Naive thymus-derived CD4-positive, alpha-beta T cell (primary cell): ENCODE results near the gene BPTF. TPM values are rescaled to one million over a fixed set of nuclear protein-coding genes. Genes with fewer than 3 reads are reported as not detected.

Source experiments
- ATAC-seq: fragments of 150-1000 bp; cut with Tn5 transposase; 2 replicates; pipeline ENCODE4 v1.10.0; 2021; ENCODE audit warnings: mild to moderate bottlenecking, moderate library complexity
- CTCF ChIA-PET: fragments of 350-600 bp; sonication (Branson Sonifier 250); formaldehyde crosslinking; loops from one replicate; lab custom pipeline; 2021; ENCODE audit warnings: antibody characterized with exemption; lab: Charles Lee
- POLR2A ChIA-PET: fragments of 350-600 bp; sonication (Branson Sonifier 250); formaldehyde crosslinking; loops from one replicate; lab custom pipeline; 2021; ENCODE audit warnings: antibody characterized with exemption, inconsistent platforms; lab: Charles Lee
- DNase-seq, 9 donors: peaks; one replicate each; pipeline versions ENCODE4 v3.0.0 to v3.0.0-alpha.2; 2020 to 2022; ENCODE audit warnings: mixed read lengths in 1 of 9
- H3K27ac ChIP-seq: one replicate; pipeline ENCODE4 v1.7.0; 2013; ENCODE audit warnings: mild to moderate bottlenecking, low read depth, low read length, moderate library complexity
- H3K27me3 ChIP-seq, 2 donors: one replicate each; pipeline ENCODE4 v1.7.0; 2013; ENCODE audit warnings: low read length in 2 of 2, mild to moderate bottlenecking in 2 of 2, moderate library complexity in 2 of 2; ENCODE audit not compliant: control insufficient read depth in 2 of 2, insufficient read depth in 2 of 2
- H3K36me3 ChIP-seq, 3 experiments: 1 replicate in 2 of 3; 2 replicates in 1 of 3; pipeline ENCODE4 v1.7.0; 2013; ENCODE audit warnings: low read length in 3 of 3, mild to moderate bottlenecking in 3 of 3, moderate library complexity in 1 of 3; ENCODE audit not compliant: insufficient read depth in 3 of 3, control insufficient read depth in 2 of 3
- H3K4me1 ChIP-seq, 2 donors: one replicate each; pipeline ENCODE4 v1.7.0; 2013; ENCODE audit warnings: low read length in 2 of 2, mild to moderate bottlenecking in 2 of 2, moderate library complexity in 1 of 2; ENCODE audit not compliant: control insufficient read depth in 2 of 2, insufficient read depth in 2 of 2
- H3K4me3 ChIP-seq: 2 replicates; pipeline ENCODE4 v1.7.0; 2013; ENCODE audit warnings: mild to moderate bottlenecking, low read length
- H3K9me3 ChIP-seq, 3 experiments: 1 replicate in 2 of 3; 2 replicates in 1 of 3; pipeline ENCODE4 v1.7.0; 2013; ENCODE audit warnings: low read length in 3 of 3; ENCODE audit not compliant: control insufficient read depth in 2 of 3
- H3K27ac Mint-ChIP-seq, 9 donors: one replicate each; pipeline ENCODE4 v1.8.0; 2020 to 2022; ENCODE audit warnings: mixed read lengths in 9 of 9, mild to moderate bottlenecking in 8 of 9, moderate library complexity in 5 of 9, inconsistent platforms in 2 of 9
- H3K27me3 Mint-ChIP-seq, 5 donors: one replicate each; pipeline ENCODE4 v1.8.0; 2021 to 2022; ENCODE audit warnings: mixed read lengths in 5 of 5, mild to moderate bottlenecking in 1 of 5
- H3K36me3 Mint-ChIP-seq, 5 donors: one replicate each; pipeline ENCODE4 v1.8.0; 2020 to 2022; ENCODE audit warnings: mixed read lengths in 5 of 5, mild to moderate bottlenecking in 3 of 5, inconsistent platforms in 1 of 5
- H3K4me1 Mint-ChIP-seq, 7 donors: one replicate each; pipeline ENCODE4 v1.8.0; 2020 to 2022; ENCODE audit warnings: mixed read lengths in 7 of 7, mild to moderate bottlenecking in 3 of 7, inconsistent platforms in 1 of 7
- H3K4me3 Mint-ChIP-seq, 10 donors: one replicate each; pipeline ENCODE4 v1.8.0; 2020 to 2022; ENCODE audit warnings: mild to moderate bottlenecking in 10 of 10, mixed read lengths in 10 of 10, moderate library complexity in 6 of 10, inconsistent platforms in 2 of 10
- H3K9me3 Mint-ChIP-seq, 11 donors: one replicate each; pipeline ENCODE4 v1.8.0; 2020 to 2022; ENCODE audit warnings: mixed read lengths in 11 of 11, mild to moderate bottlenecking in 4 of 11, inconsistent platforms in 1 of 11, moderate library complexity in 1 of 11
- intact Hi-C, 2 donors: fragments of 100-400 bp; cut with micrococcal nuclease; formaldehyde crosslinking; loops; one replicate each; pipeline ENCODE4 v1.15.1; 2023
- polyA plus RNA-seq, 2 donors: library from polyadenylated mRNA; unstranded; fragments of 300-500 nt; fragmentation: Illumina TruSeq; gene quantifications; one replicate each; pipeline ENCODE4 v1.2.3, GENCODE V29; 2021
- total RNA-seq, 6 experiments: library from RNA in 5 of 6; stranded (reverse) in 5 of 6; gene quantifications; 1 replicate in 5 of 6; 2 replicates in 1 of 6; pipeline ENCODE4 v1.2.3 and lab custom pipeline; 2021 to 2026

BPTF gene
- total and polyA plus RNA-seq, 7 experiments from 2014 or later = 16.0 to 219 (median 149) TPM

DNA sequence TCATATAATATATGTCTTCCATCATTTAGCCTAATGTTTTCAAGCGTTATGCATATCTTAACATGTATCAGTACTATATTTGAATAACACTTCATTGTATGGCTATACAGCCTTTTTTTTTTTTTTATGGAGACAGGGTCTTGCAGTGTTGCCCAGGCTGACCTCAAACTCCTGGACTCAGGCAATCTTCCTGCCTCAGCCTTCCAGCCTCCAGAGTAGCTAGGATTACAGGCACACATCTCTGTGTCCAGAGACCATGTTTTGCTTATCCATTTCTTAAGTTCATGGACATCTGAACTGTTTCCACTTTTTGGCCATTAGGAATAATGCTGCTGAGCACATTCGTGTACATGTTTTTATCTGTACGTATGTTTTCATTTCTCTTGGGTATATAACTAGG, 7.8 kb downstream of the BPTF start:
- Mint-ChIP-seq H3K27ac (peak overlapping the region in 1 of 9 donors; percentile 62), H3K36me3 (peaks cover 0 to 16% (median 0%) of the 10 kb centered on the region in 5 donors), H3K4me1 (peaks cover 72 to 94% (median 86%) of the 10 kb centered on the region in 7 donors), H3K4me3 (peak overlapping the region in 7 of 10 donors; percentile 16 to 78 (median 39)), H3K9me3 (no peaks in the 10 kb centered on the region), H3K27me3 (no peaks in the 10 kb centered on the region)
- intact Hi-C loops = no loop called here
- Histone ChIP-seq H3K36me3 (peaks cover 0 to 3% (median 0%) of the 10 kb centered on the region in 3 experiments), H3K27ac (no peak overlapping the region), H3K9me3 (no peaks in the 10 kb centered on the region), H3K4me1 (peaks cover 21 to 50% of the 10 kb centered on the region in 2 donors), H3K4me3 (no peak overlapping the region), H3K27me3 (no peaks in the 10 kb centered on the region)
- CTCF ChIA-PET = no interaction called here
- ATAC-seq = no peak
- POLR2A ChIA-PET = no interaction called here
- DNase-seq = no peak

DNA sequence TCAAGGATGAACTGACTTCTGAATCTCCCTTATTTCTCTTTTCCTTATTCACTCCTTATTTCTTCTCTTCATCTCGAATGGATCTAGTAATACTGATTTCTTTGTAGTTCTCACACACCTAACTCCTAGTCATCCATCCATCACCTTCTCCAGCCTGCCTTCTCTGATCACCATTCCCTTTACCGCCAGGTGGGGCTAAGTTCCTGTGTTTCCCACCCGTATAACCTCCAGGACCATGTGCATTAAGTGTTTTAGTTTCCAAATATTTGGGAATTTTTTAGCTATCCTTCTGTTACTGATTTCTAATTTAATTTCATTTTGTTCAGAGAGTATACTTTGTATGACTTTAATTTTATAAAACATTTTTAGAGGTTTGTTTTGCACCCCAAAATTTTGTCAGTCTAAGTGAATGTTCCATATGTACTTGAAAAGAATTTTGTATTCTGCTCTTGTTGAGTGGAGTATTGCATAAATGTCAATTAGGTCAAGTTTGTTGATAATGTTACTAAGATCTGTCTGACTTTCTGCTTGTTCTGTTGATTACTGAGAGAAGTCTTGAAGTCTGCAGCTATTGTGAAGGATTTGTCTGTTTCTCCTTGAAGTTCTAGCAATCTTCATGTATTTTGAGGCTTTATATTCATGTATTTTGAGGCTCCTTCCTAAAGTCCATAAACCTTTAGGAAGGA, 8.8 kb downstream of the BPTF start:
- ATAC-seq (no peak), DNase-seq (no peak)
- CTCF ChIA-PET = no interaction called here
- Histone ChIP-seq H3K4me1 (peaks cover 13 to 44% of the 10 kb centered on the region in 2 donors), H3K27ac (no peak overlapping the region), H3K9me3 (no peaks in the 10 kb centered on the region), H3K36me3 (peaks cover 0 to 3% (median 0%) of the 10 kb centered on the region in 3 experiments), H3K4me3 (no peak overlapping the region), H3K27me3 (no peaks in the 10 kb centered on the region)
- no peaks in the 10 kb centered on the region for H3K9me3 Mint-ChIP-seq
- peak overlapping the region in 8 of 10 donors; percentile 22 to 78 (median 52) for H3K4me3 Mint-ChIP-seq
- H3K27me3 Mint-ChIP-seq = no peaks in the 10 kb centered on the region
- intact Hi-C loops = no loop called here
- POLR2A ChIA-PET = no interaction called here
- peaks cover 63 to 94% (median 86%) of the 10 kb centered on the region in 7 donors for H3K4me1 Mint-ChIP-seq
- peak overlapping the region in 4 of 9 donors; percentile 9 to 62 (median 43) for H3K27ac Mint-ChIP-seq
- peaks cover 0 to 16% (median 0%) of the 10 kb centered on the region in 5 donors for H3K36me3 Mint-ChIP-seq

DNA sequence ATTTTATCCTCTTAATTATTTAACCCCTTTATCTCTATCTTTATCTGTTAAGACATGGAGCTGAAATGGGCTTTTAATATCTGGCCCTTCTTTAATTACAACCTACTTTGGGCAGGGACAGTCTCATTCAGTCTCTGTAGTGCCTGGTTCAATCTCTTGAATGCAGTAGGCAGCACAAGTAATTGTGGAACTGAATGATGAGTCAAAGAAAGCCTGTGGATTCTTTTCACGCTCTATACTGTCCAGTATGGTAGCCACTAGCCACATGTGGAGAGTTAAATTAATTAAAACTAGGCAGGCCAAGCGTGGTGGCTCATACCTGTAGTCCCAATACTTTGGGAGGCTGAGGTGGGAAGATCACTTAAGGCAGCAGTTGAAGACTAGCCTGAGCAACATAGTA, 9.3 kb downstream of the BPTF start:
- CTCF ChIA-PET = no interaction called here
- intact Hi-C loops = no loop called here
- POLR2A ChIA-PET = no interaction called here
- H3K36me3 ChIP-seq = peaks cover 0 to 3% (median 0%) of the 10 kb centered on the region in 3 experiments
- H3K4me1 Mint-ChIP-seq = peaks cover 60 to 94% (median 86%) of the 10 kb centered on the region in 7 donors
- DNase-seq (no peak), ATAC-seq (no peak)
- no peaks in the 10 kb centered on the region for H3K27me3 ChIP-seq
- H3K27ac Mint-ChIP-seq = peak overlapping the region in 4 of 9 donors; percentile 9 to 62 (median 15)
- peak overlapping the region in 6 of 10 donors; percentile 48 to 70 (median 58) for H3K4me3 Mint-ChIP-seq
- H3K4me1 ChIP-seq = peaks cover 8 to 38% of the 10 kb centered on the region in 2 donors
- no peaks in the 10 kb centered on the region for H3K27me3 Mint-ChIP-seq
- H3K9me3 Mint-ChIP-seq = no peaks in the 10 kb centered on the region
- H3K27ac ChIP-seq = no peak overlapping the region
- H3K4me3 ChIP-seq = no peak overlapping the region
- no peaks in the 10 kb centered on the region for H3K9me3 ChIP-seq
- H3K36me3 Mint-ChIP-seq = peaks cover 0 to 16% (median 0%) of the 10 kb centered on the region in 5 donors

DNA sequence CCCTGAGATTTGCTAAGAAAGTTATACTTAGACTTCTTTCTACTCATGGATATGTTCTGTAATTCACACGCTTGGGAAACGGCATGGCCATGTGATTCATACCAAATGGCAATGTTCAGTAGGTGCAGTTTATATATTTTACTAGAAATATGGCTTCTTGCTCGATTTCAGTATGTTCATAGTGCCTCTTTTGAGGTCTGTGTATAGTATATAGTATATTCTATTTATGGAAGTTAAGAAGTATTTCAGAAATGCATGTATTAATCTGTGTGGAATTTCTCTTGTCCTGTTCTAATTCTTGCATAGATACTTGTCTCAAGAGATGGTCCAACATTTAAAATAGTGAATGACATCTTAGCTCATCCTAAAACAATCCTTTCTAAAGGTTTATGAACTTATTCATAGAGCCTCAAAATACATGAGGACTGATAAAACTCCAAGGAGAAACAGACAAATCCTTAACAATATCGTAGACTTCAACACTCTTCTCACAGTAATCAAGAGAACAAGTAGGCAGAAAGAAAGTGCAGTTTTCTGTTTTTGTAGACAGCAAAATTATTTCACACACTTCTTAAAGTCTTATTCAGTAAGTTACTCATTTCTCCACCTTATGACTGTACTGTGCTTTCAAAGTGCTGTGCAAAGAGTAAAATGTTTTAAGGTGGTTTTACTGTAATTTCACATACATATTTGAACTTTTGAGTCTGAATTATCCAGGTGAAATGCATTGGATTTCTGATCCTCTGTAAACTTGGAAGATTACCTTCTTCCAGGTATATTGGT, 11.1 kb downstream of the BPTF start:
- peak overlapping the region in 5 of 9 donors; percentile 4 to 68 (median 22) for H3K27ac Mint-ChIP-seq
- H3K36me3 Mint-ChIP-seq = peaks cover 0 to 16% (median 0%) of the 10 kb centered on the region in 5 donors
- no peak for DNase-seq
- Histone ChIP-seq H3K9me3 (no peaks in the 10 kb centered on the region), H3K4me1 (peaks cover 0 to 22% of the 10 kb centered on the region in 2 donors), H3K4me3 (no peak overlapping the region), H3K36me3 (peaks cover 0 to 3% (median 0%) of the 10 kb centered on the region in 3 experiments), H3K27me3 (no peaks in the 10 kb centered on the region), H3K27ac (no peak overlapping the region)
- no peak for ATAC-seq
- ChIA-PET POLR2A (no interaction called here), CTCF (interaction anchor here (0.6 kb wide), 1 partner anchor 134 kb away, joined by 3 read pairs; no protein-coding TSS in a partner anchor)
- H3K4me3 Mint-ChIP-seq = peak overlapping the region in 8 of 10 donors; percentile 29 to 70 (median 56)
- H3K4me1 Mint-ChIP-seq = peaks cover 55 to 92% (median 81%) of the 10 kb centered on the region in 7 donors
- intact Hi-C loops = no loop called here
- H3K9me3 Mint-ChIP-seq = no peaks in the 10 kb centered on the region
- H3K27me3 Mint-ChIP-seq = no peaks in the 10 kb centered on the region

DNA sequence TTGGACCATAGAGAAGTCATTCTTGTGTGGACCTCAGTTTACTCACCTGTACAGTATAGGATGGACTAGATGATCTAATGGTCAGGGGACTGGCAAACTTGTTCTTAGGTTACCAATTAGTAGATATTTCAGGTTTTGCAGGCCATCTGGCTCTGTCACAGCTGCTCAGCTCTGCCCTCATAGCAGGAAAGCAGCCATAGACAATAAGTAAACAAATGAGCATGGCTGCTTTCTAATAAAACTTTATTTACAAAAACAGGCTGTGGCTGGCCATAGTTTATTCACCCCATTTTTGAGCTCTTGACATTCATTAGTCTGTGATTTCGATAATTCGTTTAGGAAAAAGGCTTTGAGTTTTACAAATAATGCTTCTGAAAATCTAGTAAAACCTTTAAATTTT, 12.7 kb downstream of the BPTF start:
- no peaks in the 10 kb centered on the region for H3K27me3 Mint-ChIP-seq
- no peak overlapping the region for H3K27ac ChIP-seq
- DNase-seq = no peak
- POLR2A ChIA-PET = no interaction called here
- H3K27me3 ChIP-seq = no peaks in the 10 kb centered on the region
- no peak for ATAC-seq
- intact Hi-C loops = loop anchor here in 1 of 2 donors (1.0 kb wide), 1 partner anchor 9 kb away; no protein-coding TSS in a partner anchor
- H3K36me3 Mint-ChIP-seq = peaks cover 0 to 16% (median 0%) of the 10 kb centered on the region in 5 donors
- peak overlapping the region in 6 of 10 donors; percentile 14 to 70 (median 60) for H3K4me3 Mint-ChIP-seq
- H3K36me3 ChIP-seq = peaks cover 0 to 3% (median 0%) of the 10 kb centered on the region in 3 experiments
- CTCF ChIA-PET = no interaction called here
- no peaks in the 10 kb centered on the region for H3K9me3 Mint-ChIP-seq
- H3K4me1 ChIP-seq = peaks cover 0 to 20% of the 10 kb centered on the region in 2 donors
- no peak overlapping the region for H3K4me3 ChIP-seq
- peaks cover 57 to 95% (median 90%) of the 10 kb centered on the region in 7 donors for H3K4me1 Mint-ChIP-seq
- no peaks in the 10 kb centered on the region for H3K9me3 ChIP-seq
- H3K27ac Mint-ChIP-seq = peak overlapping the region in 3 of 9 donors; percentile 20 to 63 (median 43)

DNA sequence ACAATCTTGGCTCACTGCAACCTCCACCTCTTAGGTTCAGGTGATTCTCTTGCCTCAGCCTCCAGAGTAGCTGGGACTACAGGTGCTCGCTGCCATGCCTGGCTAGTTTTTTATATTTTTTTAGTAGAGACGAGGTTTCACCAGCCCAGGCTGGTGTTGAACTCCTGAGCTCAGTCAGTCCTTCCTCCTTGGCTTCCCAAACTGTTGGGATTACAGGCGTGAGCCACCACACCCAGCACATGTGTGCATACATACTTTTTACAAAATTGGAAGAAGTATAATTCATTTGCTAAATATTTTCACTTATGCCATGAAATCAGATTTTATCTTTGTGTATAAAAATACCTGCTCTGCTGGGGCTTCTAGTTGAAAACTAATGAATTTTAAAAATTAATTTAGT, 13.2 kb downstream of the BPTF start:
- no peaks in the 10 kb centered on the region for H3K27me3 ChIP-seq
- Mint-ChIP-seq H3K9me3 (no peaks in the 10 kb centered on the region), H3K4me1 (peaks cover 53 to 92% (median 85%) of the 10 kb centered on the region in 7 donors), H3K27me3 (no peaks in the 10 kb centered on the region), H3K27ac (peak overlapping the region in 3 of 9 donors; percentile 20 to 63 (median 26)), H3K4me3 (peak overlapping the region in 4 of 10 donors; percentile 14 to 70 (median 42)), H3K36me3 (peaks cover 0 to 16% (median 0%) of the 10 kb centered on the region in 5 donors)
- peaks cover 0 to 20% of the 10 kb centered on the region in 2 donors for H3K4me1 ChIP-seq
- intact Hi-C loops = no loop called here
- POLR2A ChIA-PET = no interaction called here
- ATAC-seq = no peak
- H3K27ac ChIP-seq = no peak overlapping the region
- no peaks in the 10 kb centered on the region for H3K9me3 ChIP-seq
- H3K36me3 ChIP-seq = no peaks in the 10 kb centered on the region
- DNase-seq = no peak
- no peak overlapping the region for H3K4me3 ChIP-seq
- CTCF ChIA-PET = no interaction called here
